GM12878 (cell line): ENCODE data around the gene NPB. TPM values are rescaled to one million over a fixed set of nuclear protein-coding genes. Genes with fewer than 3 reads are reported as not detected.

ENCODE experiments used
- ATF7 ChIP-seq: fragments of 450-650 bp; IDR thresholded peaks from 2 replicates; pipeline ENCODE4 v1.6.1; 2016; ENCODE audit warnings: low read depth, mild to moderate bottlenecking
- CHD1 ChIP-seq: IDR thresholded peaks from 2 replicates; pipeline ENCODE4 v1.6.1; 2012; ENCODE audit warnings: low read depth, low read length, improper control_type of control experiment
- CHD4 ChIP-seq: fragments of 200-600 bp; sonication (generic); IDR thresholded peaks from 2 replicates; pipeline ENCODE4 v1.6.1; 2016; ENCODE audit warnings: mild to moderate bottlenecking
- DPF2 ChIP-seq: fragments of 450-650 bp; IDR thresholded peaks from 2 replicates; pipeline ENCODE4 v1.6.1; 2017; ENCODE audit warnings: mild to moderate bottlenecking
- FOS ChIP-seq: IDR thresholded peaks from 3 replicates; pipeline ENCODE4 v1.6.1; 2011; ENCODE audit warnings: borderline replicate concordance; ENCODE audit not compliant: insufficient read length; ENCODE audit errors: extremely low read depth
- GABPA ChIP-seq: IDR thresholded peaks from 2 replicates; pipeline ENCODE4 v1.6.1; 2014; ENCODE audit warnings: antibody characterized with exemption, low read depth, mild to moderate bottlenecking, inconsistent platforms
- HDGF ChIP-seq: fragments of 450-650 bp; IDR thresholded peaks from 2 replicates; pipeline ENCODE4 v1.6.1; 2016; ENCODE audit warnings: antibody characterized with exemption
- IKZF1 ChIP-seq: fragments of 450-650 bp; conservative IDR thresholded peaks from 2 replicates; pipeline ENCODE4 v1.6.1; 2017; ENCODE audit warnings: antibody characterized with exemption, mild to moderate bottlenecking
- IKZF2 ChIP-seq, 2 experiments: fragments of 450-650 bp; IDR thresholded peaks; 2 replicates each; pipeline ENCODE4 v1.6.1; 2017; ENCODE audit warnings: mild to moderate bottlenecking in 2 of 2, moderate library complexity in 2 of 2
- MEF2A ChIP-seq: IDR thresholded peaks from 2 replicates; pipeline ENCODE4 v1.6.1; 2011; ENCODE audit warnings: low read depth, mild to moderate bottlenecking, low read length, moderate library complexity; ENCODE audit not compliant: insufficient read depth
- MTA3 ChIP-seq: IDR thresholded peaks from 2 replicates; pipeline ENCODE4 v1.6.1; 2012; ENCODE audit warnings: low read length, inconsistent platforms, borderline replicate concordance
- POU2F2 ChIP-seq: IDR thresholded peaks from 3 replicates; pipeline ENCODE4 v1.6.1; 2011; ENCODE audit warnings: low read depth, mild to moderate bottlenecking, low read length, borderline replicate concordance
- RAD21 ChIP-seq: IDR thresholded peaks from 2 replicates; pipeline ENCODE4 v1.6.1; 2011; ENCODE audit warnings: mild to moderate bottlenecking, low read depth, low read length, moderate library complexity; ENCODE audit not compliant: insufficient read depth
- RB1 ChIP-seq: fragments of 450-650 bp; formaldehyde crosslinking; IDR thresholded peaks from 2 replicates; pipeline ENCODE4 v1.6.1; 2017; ENCODE audit warnings: mild to moderate bottlenecking, borderline replicate concordance
- SIN3A ChIP-seq: IDR thresholded peaks from 2 replicates; pipeline ENCODE4 v1.6.1; 2012; ENCODE audit warnings: low read depth, low read length, improper control_type of control experiment
- SMC3 ChIP-seq: IDR thresholded peaks from 2 replicates; pipeline ENCODE4 v1.6.1; 2011; ENCODE audit warnings: low read length, improper control_type of control experiment, borderline replicate concordance
- SRF ChIP-seq, 2 experiments: IDR thresholded peaks; 2 replicates each; pipeline ENCODE4 v1.6.1; 2011; ENCODE audit warnings: low read depth in 2 of 2, low read length in 2 of 2, mild to moderate bottlenecking in 1 of 2, moderate library complexity in 1 of 2
- TCF7 ChIP-seq: IDR thresholded peaks from 2 replicates; pipeline ENCODE4 v1.6.1; 2014; ENCODE audit warnings: antibody characterized with exemption, borderline replicate concordance
- ZSCAN29 ChIP-seq: fragments of 450-650 bp; IDR thresholded peaks from 2 replicates; pipeline ENCODE4 v1.6.1; 2017; ENCODE audit warnings: mild to moderate bottlenecking, moderate library complexity
- polyA plus RNA-seq, 11 experiments: library from polyadenylated mRNA; depleted of rRNA in 4 of 11; unstranded in 6 of 11; stranded (reverse) in 5 of 11; fragments of >200 nt; fragmentation: Nextera tagmentation in 4 of 11; fragmentation: Illumina TruSeq in 1 of 11; extraction: Ambion mirVana in 4 of 11; extraction: Trizol in 1 of 11; gene quantifications; 1 replicate in 1 of 11; 2 replicates in 10 of 11; pipeline versions ENCODE4 v1.2.1 to v1.2.3, GENCODE V29; 2011 to 2016; ENCODE audit warnings: inconsistent platforms in 2 of 11, missing spikeins in 2 of 11, low read depth in 1 of 11
- total RNA-seq, 4 experiments: library from RNA; depleted of rRNA in 3 of 4; stranded (reverse); fragments of >200 nt in 3 of 4; fragmentation: Illumina TruSeq in 1 of 4; extraction: Trizol in 1 of 4; gene quantifications; 2 replicates each; pipeline versions ENCODE4 v1.2.1 to v1.2.3, GENCODE V29; 2013 to 2021
- TF ChIP-seq, protein P1 (sequence below): fragments of 450-650 bp; IDR thresholded peaks from 2 replicates; pipeline ENCODE4 v1.6.1; 2017; ENCODE audit warnings: low read depth, mild to moderate bottlenecking, moderate library complexity
- TF ChIP-seq, protein P2 (sequence below): fragments of 450-650 bp; IDR thresholded peaks from 2 replicates; pipeline ENCODE4 v1.6.1; 2018; ENCODE audit warnings: borderline replicate concordance, mild to moderate bottlenecking; ENCODE audit not compliant: partially characterized antibody
- TF ChIP-seq, protein P3 (sequence below): fragments of 450-650 bp; formaldehyde crosslinking; IDR thresholded peaks from 2 replicates; pipeline ENCODE4 v1.4.0; 2022; ENCODE audit warnings: mild to moderate bottlenecking, moderate library complexity
- TF ChIP-seq, protein P4 (sequence below): IDR thresholded peaks from 2 replicates; pipeline ENCODE4 v1.6.1; 2011; ENCODE audit warnings: borderline replicate concordance, low read depth, mild to moderate bottlenecking, moderate library complexity, low read length; ENCODE audit not compliant: insufficient read depth, poor library complexity, severe bottlenecking

NPB gene
- total and polyA plus RNA-seq, 10 of the 15 experiments (the other 5 are each of a cell fraction or from before 2014, with no cell fraction given) = 0.03 to 0.40 (median 0.15) TPM; not detected in 2

DNA sequence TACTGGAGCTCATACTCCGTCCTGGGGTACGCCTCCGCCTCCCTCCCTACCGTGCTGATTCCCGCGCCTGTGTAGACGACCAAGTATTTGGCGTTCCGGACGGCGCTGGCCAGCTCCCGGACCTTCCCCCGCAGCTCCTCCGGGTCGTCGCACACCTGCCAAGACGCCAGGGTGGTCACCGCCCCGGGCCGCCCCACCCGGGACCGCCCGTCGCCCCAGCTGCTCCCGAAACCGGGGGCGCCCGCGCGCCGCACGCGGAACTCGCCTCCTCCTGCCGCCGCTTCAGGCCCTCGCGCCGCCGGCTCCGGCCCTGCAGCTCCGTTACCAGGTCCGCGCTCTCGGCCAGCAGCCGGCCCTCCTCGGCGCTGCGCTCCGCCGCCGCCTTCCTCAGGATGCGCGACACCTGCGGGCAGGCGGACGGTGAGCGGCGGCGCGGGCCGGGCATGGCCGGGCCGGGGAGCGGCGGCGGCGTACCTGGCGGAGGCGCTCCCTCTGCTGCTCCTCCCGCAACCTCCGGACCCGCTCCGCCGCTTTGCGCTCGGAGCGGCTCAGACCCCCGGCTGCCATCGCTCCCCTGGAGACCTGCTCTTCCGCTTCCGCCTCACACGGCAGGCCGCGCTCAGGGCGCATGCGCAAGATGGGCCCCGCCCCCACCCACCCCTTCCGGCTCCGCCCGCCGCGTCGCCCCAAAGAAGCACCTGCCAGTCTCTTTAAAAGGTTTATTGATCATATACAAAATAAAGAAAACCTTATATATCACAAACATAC, 15.7 kb downstream of the NPB start, which contains the start of gene SIRT7 (continued):
- TF ChIP-seq ATF7 = no peak
- no peak for TF ChIP-seq GABPA
- TF ChIP-seq CHD4 = no peak
- TF ChIP-seq IKZF2 (IDR thresholded peaks at IDR 0.05) = no peak
- TF ChIP-seq DPF2 = peak; percentile 85; the same call in 1 of the 2 replicates
- no peak for TF ChIP-seq POU2F2
- TF ChIP-seq IKZF1 = peak; percentile 77
- no peak for TF ChIP-seq SRF (IDR thresholded peaks at IDR 0.05; ENCODE audit: low read depth in 2 of 2, low read length in 2 of 2)
- TF ChIP-seq RAD21 = no peak
- no peak for TF ChIP-seq HDGF
- TF ChIP-seq, protein P1, sequence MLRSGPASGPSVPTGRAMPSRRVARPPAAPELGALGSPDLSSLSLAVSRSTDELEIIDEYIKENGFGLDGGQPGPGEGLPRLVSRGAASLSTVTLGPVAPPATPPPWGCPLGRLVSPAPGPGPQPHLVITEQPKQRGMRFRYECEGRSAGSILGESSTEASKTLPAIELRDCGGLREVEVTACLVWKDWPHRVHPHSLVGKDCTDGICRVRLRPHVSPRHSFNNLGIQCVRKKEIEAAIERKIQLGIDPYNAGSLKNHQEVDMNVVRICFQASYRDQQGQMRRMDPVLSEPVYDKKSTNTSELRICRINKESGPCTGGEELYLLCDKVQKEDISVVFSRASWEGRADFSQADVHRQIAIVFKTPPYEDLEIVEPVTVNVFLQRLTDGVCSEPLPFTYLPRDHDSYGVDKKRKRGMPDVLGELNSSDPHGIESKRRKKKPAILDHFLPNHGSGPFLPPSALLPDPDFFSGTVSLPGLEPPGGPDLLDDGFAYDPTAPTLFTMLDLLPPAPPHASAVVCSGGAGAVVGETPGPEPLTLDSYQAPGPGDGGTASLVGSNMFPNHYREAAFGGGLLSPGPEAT = no peak
- no peak for TF ChIP-seq MTA3
- no peak for TF ChIP-seq FOS
- peak; percentile 39 for TF ChIP-seq SIN3A
- TF ChIP-seq, protein P2, sequence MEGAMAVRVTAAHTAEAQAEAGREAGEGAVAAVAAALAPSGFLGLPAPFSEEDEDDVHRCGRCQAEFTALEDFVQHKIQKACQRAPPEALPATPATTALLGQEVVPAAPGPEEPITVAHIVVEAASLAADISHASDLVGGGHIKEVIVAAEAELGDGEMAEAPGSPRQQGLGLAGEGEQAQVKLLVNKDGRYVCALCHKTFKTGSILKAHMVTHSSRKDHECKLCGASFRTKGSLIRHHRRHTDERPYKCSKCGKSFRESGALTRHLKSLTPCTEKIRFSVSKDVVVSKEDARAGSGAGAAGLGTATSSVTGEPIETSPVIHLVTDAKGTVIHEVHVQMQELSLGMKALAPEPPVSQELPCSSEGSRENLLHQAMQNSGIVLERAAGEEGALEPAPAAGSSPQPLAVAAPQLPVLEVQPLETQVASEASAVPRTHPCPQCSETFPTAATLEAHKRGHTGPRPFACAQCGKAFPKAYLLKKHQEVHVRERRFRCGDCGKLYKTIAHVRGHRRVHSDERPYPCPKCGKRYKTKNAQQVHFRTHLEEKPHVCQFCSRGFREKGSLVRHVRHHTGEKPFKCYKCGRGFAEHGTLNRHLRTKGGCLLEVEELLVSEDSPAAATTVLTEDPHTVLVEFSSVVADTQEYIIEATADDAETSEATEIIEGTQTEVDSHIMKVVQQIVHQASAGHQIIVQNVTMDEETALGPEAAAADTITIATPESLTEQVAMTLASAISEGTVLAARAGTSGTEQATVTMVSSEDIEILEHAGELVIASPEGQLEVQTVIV = no peak
- no peak for TF ChIP-seq CHD1
- no peak for TF ChIP-seq TCF7
- no peak for TF ChIP-seq MEF2A
- no peak for TF ChIP-seq SMC3
- TF ChIP-seq ZSCAN29 = peak; percentile 91
- 0 out of 2 replicates have a peak, but pooled peaks have one; percentile 54 for TF ChIP-seq RB1
- TF ChIP-seq, protein P3, sequence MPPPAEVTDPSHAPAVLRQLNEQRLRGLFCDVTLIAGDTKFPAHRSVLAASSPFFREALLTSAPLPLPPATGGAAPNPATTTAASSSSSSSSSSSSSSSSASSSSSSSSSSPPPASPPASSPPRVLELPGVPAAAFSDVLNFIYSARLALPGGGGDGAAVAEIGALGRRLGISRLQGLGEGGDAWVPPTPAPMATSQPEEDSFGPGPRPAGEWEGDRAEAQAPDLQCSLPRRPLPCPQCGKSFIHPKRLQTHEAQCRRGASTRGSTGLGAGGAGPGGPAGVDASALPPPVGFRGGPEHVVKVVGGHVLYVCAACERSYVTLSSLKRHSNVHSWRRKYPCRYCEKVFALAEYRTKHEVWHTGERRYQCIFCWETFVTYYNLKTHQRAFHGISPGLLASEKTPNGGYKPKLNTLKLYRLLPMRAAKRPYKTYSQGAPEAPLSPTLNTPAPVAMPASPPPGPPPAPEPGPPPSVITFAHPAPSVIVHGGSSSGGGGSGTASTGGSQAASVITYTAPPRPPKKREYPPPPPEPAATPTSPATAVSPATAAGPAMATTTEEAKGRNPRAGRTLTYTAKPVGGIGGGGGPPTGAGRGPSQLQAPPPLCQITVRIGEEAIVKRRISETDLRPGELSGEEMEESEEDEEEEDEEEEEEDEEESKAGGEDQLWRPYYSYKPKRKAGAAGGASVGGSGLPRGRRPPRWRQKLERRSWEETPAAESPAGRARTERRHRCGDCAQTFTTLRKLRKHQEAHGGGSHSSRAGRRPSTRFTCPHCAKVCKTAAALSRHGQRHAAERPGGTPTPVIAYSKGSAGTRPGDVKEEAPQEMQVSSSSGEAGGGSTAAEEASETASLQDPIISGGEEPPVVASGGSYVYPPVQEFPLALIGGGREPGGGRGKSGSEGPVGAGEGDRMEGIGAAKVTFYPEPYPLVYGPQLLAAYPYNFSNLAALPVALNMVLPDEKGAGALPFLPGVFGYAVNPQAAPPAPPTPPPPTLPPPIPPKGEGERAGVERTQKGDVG (CRISPR knock-in tag) = no peak
- TF ChIP-seq, protein P4, sequence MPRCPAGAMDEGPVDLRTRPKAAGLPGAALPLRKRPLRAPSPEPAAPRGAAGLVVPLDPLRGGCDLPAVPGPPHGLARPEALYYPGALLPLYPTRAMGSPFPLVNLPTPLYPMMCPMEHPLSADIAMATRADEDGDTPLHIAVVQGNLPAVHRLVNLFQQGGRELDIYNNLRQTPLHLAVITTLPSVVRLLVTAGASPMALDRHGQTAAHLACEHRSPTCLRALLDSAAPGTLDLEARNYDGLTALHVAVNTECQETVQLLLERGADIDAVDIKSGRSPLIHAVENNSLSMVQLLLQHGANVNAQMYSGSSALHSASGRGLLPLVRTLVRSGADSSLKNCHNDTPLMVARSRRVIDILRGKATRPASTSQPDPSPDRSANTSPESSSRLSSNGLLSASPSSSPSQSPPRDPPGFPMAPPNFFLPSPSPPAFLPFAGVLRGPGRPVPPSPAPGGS = no peak
